B cell (primary cell): ENCODE measurements around the gene NUP214.

Experiments
- EZH2 ChIP-seq: IDR thresholded peaks from 2 replicates; pipeline ENCODE4 v1.6.1; 2012; ENCODE audit warnings: borderline replicate concordance, low read depth, mild to moderate bottlenecking, moderate library complexity, low read length; ENCODE audit not compliant: insufficient read depth, poor library complexity, severe bottlenecking
- TF ChIP-seq, protein P1 (sequence below): fragments of 200-600 bp; IDR thresholded peaks from one replicate; pipeline ENCODE4 v1.8.0; 2022; ENCODE audit warnings: antibody characterized with exemption, mild to moderate bottlenecking

DNA sequence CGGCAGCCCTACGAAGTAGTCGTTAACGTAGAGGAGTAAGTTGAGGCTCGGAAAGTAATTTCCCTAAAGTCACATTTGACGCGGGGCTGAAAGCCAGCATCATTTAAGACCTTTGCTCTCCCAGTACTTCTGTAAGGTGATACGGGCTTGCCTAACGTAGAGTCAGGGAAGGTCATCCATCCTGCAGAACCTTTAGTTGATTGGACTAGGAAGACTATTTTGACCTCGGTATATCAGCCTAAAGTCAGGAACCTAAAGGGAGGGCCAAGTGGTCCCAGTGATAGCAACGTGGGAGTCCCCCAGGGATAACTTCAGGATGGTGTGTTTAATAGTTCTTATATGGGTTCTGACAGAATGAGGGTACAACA, 657 bp downstream of the NUP214 start:
- no peak for TF ChIP-seq EZH2
- TF ChIP-seq, protein P1, sequence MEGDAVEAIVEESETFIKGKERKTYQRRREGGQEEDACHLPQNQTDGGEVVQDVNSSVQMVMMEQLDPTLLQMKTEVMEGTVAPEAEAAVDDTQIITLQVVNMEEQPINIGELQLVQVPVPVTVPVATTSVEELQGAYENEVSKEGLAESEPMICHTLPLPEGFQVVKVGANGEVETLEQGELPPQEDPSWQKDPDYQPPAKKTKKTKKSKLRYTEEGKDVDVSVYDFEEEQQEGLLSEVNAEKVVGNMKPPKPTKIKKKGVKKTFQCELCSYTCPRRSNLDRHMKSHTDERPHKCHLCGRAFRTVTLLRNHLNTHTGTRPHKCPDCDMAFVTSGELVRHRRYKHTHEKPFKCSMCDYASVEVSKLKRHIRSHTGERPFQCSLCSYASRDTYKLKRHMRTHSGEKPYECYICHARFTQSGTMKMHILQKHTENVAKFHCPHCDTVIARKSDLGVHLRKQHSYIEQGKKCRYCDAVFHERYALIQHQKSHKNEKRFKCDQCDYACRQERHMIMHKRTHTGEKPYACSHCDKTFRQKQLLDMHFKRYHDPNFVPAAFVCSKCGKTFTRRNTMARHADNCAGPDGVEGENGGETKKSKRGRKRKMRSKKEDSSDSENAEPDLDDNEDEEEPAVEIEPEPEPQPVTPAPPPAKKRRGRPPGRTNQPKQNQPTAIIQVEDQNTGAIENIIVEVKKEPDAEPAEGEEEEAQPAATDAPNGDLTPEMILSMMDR: no peak
